Amniotic epithelial cell (primary cell): ENCODE data around the gene SCO1.

Experiments
- DNase-seq: peaks from one replicate; pipeline ENCODE4 v3.0.0-alpha.2; 2010; ENCODE audit warnings: low read depth

The SCO1 gene

GRCh38 chr17:10652984-10653659 lies 44.2 kb downstream of the SCO1 start:
- DNase-seq, result no peak

DNA sequence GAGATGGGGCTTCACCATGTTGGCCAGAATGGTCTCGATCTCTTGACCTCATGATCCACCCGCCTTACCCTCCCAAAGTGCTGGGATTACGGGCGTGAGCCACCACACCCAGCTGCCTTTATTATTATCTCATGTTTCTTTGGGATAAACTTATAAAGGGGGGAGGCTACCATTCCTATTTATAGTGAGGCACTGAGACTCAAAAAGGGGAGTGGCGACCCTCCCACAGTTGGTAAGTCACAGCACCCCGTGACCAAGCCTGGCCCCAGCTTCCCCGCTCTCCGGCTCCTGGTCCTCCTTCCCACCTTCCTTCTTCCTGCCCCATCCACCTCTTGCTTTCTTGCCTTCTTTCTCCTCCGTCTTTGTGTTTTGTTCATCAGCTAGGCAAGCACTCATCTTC lies 45.4 kb downstream of the SCO1 start:
- DNase-seq, result no peak

- DNase-seq, result no peak
Measured at GRCh38 chr17:10649602-10650001, 47.7 kb downstream of the SCO1 start.

- peak; percentile 47 for DNase-seq
Measured at GRCh38 chr17:10648956-10649355, 48.4 kb downstream of the SCO1 start.

DNA sequence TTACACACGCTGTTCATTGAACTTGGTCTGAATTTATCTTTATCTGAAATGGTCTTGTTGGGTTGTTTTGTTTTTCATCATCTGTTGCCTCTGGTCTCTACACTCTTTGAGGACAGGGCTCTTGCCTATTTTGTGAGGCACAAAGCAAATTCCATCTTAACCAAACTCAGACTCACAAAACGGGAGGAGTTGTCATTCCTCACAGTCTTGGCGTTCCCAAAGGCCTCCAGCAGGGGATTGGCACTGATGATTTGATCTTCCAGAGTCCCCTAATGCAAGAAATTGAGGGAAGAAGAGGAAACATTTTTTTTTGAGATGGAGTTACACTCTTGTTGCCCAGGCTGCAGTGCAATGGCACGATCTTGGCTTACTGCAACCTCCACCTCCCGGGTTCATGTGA lies 49.0 kb downstream of the SCO1 start:
- no peak for DNase-seq

GRCh38 chr17:10646392-10646990 lies 50.8 kb downstream of the SCO1 start:
- peak; percentile 52 for DNase-seq

DNA sequence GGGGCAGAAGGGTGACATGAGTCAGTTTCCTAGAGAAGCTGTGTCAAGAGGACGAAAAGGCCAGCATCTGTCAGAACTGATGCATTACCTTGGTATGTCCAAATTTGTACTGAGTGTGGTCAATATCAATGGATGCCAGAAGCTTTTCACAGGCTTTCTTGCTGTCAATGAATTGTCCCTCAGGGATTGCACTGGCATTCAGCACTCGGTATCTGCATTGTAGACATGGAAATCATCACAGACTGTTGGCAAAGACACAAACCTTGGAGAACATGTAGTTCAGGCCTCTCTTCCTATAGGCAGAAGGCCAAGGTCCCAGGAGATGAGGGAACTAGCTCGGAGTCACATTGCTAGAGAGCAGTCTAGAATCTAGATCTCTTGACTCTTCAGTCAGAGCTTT lies 56.9 kb downstream of the SCO1 start:
- DNase-seq, result no peak

- DNase-seq, result no peak
Measured at GRCh38 chr17:10638151-10638550, 59.2 kb downstream of the SCO1 start.

DNA sequence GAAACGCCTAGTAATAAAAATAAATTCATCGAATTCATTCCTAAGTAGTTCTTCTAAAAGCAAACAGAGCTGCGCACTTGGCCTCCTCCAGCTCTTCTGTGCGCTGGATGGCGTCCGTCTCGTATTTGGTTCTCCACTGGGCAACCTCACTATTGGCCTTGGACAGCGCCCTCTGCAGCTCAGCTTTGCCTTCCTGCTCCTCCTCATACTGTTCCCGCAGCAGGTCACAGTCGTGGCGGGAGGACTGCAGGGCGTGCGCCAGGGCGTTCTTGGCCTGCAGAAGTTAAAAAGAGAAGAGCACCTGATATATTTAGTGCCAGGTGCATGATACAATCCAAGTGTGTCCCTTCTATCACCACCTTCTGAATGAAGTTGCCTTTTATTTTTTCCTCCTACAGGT lies 62.0 kb downstream of the SCO1 start:
- no peak for DNase-seq

DNA sequence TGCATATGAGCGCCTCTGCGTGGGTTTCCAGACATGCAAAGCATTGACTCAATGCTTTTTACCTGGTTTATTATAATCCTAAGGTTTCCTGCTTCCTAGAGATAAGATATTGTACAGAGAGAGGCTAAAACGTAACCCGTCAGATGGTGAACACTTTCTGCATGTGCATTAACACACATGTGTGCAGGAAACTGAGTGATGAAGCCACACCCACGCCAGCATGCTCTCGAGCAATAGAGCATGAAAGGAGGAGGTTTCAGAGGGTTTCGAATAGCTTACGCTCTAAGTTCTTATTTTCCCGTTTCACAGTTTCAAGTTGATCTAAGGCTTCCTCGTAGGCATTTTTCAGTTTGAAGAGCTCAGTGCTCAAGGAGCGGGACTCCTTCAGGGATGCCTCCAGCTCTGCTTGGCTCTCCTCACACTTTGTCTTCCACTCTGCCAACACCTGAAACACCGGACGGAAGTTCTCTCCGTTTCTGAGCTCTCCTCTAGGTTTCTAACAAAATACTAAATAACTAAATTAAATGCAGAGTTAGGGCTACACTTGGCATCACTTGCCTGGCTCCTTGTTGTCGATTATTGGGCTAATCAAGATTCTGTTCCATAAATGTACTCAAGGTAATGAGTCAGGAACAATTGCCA lies 63.5 kb downstream of the SCO1 start:
- DNase-seq, result no peak

GRCh38 chr17:10631701-10632100 lies 65.6 kb downstream of the SCO1 start:
- no peak for DNase-seq

DNA sequence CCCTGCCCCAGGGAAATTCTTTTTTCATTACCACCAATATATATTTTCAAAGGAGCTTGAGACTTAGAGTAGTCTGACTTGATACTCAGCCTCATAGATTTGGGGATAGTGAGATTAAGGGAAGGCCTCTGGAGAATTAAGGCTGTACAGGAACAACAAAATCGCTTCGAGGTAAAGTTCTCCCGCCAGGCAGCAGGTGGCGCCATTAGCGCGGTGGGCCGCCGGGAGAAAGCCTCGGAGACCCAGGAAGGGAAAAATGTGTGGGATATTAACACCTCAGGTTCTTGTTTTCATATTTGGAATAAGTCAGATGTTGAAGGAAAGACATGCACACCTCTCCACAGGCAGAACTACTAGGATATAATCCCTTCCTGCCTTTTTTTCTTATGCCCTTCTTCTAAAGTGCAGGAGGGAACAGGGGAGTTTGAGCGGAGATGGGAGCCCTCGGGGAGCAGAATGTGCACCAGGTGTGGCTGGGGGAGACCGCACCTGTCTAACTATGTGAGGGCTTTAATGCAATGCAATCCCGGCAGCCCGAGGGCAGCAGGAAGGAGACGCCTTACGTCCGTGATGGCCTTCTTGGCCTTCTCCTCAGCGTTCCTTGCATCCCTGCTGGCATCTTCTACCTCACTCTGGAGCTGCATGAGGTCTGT lies 66.2 kb downstream of the SCO1 start:
- DNase-seq, result peak; percentile 7

GRCh38 chr17:10629706-10630105 lies 67.6 kb downstream of the SCO1 start:
- no peak for DNase-seq

GRCh38 chr17:10628756-10629155 lies 68.6 kb downstream of the SCO1 start:
- no peak for DNase-seq

GRCh38 chr17:10626390-10626789 lies 70.9 kb downstream of the SCO1 start:
- DNase-seq, result no peak

DNA sequence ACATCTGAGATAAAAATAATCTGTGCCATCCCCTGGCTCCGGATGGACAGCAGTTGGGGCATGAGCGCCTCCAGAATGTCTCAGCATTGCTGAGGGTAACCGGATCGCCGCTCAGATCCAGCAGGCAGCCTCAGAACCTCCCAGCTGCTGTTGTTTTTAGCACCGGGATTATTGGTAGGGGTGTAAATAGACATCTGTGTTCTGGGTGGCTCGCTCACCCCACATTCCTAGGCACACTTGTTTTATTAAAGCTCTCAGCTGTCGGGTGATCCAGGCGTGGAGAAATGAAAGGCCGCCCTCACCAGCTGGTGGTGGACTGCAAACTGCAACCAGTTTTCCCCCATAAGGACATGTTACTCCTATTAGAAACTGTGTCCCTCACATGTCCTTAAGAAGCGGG lies 72.4 kb downstream of the SCO1 start:
- no peak for DNase-seq

- DNase-seq, result no peak
Measured at GRCh38 chr17:10623737-10624338, 73.5 kb downstream of the SCO1 start.

DNA sequence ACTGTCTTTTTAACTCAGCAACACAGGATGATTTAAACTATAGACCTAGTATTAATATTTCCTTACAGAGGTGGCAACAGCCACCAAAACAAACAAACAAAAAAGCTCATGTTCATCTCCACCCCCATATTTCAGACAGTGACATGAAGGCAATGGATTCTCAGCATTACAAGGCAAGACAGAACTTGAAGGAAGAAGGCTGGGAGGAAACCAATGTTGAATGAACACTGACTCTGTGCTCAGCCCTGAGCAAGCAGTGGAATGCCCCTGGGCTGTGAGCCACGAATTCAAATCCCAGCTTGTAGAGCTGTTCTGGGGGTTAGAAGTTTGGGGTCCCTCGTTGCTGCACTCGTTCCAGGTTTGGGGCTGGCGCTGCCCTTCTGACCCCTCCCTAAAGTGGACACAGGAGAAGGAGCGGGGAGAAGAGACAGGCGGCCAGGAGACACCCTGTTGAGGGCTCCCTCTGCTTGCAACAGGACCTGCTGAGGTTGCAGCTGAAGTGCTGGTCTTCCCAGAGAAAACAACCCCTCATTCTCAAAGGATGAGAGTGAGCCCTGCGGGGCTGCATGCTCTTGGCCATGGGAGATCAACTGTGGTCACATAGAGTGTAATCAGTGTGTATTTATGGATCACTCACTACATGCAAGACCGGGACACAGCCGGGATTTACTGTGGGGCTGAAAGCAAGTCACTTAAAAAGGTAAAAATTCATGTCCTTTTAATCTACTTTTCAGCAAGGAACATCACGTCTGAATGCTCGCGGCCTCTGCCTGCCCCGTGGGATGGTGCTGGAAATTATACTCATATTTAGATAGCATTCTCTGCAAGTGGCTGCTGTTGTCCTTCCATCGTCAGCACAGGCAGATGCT lies 74.5 kb downstream of the SCO1 start:
- no peak for DNase-seq
